Fibroblast of villous mesenchyme (primary cell): ENCODE results near the gene RGS9BP. TPM values are rescaled to one million over a fixed set of nuclear protein-coding genes. Genes with fewer than 3 reads are reported as not detected.

Experiments
- DNase-seq: peaks from one replicate; pipeline ENCODE4 v3.0.0-alpha.2; 2010; ENCODE audit warnings: low read depth
- H3K4me3 ChIP-seq: 2 replicates; pipeline ENCODE4 v1.5.1; 2011; ENCODE audit warnings: low read depth, mild to moderate bottlenecking, low read length
- CTCF ChIP-seq: IDR thresholded peaks from 2 replicates; pipeline ENCODE4 v1.5.1; 2012; ENCODE audit warnings: low read depth, mild to moderate bottlenecking, low read length; ENCODE audit not compliant: insufficient read depth
- total RNA-seq: library from RNA; depleted of rRNA; stranded (reverse); fragments of >200 nt; gene quantifications from 2 replicates; pipeline ENCODE4 v1.2.3, GENCODE V29; 2012

RGS9BP gene
- total RNA-seq, 1 donor, result 0.86 TPM

DNA sequence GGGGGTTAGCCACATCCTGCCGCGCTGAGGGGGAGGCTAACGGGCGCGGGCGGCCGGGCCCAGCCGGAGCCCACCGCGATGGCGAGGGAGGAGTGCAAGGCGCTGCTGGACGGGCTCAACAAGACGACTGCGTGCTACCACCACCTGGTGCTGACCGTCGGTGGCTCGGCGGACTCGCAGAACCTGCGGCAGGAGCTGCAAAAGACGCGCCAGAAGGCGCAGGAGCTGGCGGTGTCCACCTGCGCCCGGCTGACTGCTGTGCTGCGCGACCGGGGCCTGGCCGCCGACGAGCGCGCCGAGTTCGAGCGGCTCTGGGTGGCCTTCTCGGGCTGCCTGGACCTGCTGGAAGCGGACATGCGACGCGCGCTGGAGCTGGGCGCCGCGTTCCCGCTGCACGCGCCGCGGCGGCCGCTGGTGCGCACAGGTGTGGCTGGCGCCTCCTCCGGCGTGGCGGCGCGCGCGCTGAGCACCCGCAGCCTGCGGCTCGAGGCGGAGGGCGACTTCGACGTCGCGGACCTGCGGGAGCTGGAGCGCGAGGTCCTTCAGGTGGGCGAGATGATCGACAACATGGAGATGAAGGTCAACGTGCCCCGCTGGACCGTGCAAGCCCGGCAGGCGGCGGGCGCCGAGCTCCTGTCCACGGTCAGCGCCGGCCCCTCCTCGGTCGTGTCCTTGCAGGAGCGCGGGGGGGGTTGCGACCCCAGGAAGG lies 692 bp downstream of the RGS9BP start:
- DNase-seq, result no peak
- TF ChIP-seq CTCF, result no peak
- H3K4me3 ChIP-seq, result peak overlapping the region; percentile 93

GRCh38 chr19:32676895-32677359 lies 1.3 kb downstream of the RGS9BP start:
- H3K4me3 ChIP-seq, result peak overlapping the region; percentile 15
- peak; percentile 20 for DNase-seq
- no peak for TF ChIP-seq CTCF

DNA sequence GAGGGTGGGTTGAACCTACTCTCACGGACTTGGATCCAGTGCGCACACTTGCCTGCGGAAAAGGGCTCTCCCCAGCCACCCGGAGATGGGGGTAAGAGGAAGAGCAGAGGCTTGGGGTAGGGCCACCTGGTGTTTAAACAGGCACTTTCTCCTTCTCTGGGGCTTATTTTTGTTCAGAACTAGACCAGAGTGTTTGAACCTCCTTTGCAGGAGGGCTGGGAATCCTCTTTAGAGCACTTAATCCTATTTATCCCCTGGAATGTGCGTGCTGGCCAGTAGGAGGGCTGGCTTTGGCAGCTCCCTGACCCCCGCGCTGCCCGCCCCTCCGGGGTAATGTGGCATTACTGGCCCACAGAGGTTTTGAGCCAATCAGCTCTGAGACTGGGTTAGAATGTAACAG lies 2.0 kb downstream of the RGS9BP start:
- peak overlapping the region; percentile 31 for H3K4me3 ChIP-seq
- DNase-seq, result peak; percentile 97
- TF ChIP-seq CTCF, result peak; percentile 33

- TF ChIP-seq CTCF, result no peak
- H3K4me3 ChIP-seq, result no peak overlapping the region
- no peak for DNase-seq
Measured at GRCh38 chr19:32680986-32681385, 5.3 kb downstream of the RGS9BP start.

- no peak for DNase-seq
- H3K4me3 ChIP-seq, result no peak overlapping the region
- no peak for TF ChIP-seq CTCF
Measured at GRCh38 chr19:32682317-32682716, 6.7 kb downstream of the RGS9BP start.

GRCh38 chr19:32686847-32687475 lies 11.3 kb downstream of the RGS9BP start:
- TF ChIP-seq CTCF, result no peak
- DNase-seq, result no peak

More at GRCh38 chr19:32686847-32687475, 11.3 kb downstream of the RGS9BP start:
- no peak overlapping the region for H3K4me3 ChIP-seq
